Nucleus accumbens (tissue), 56 donors: ENCODE results near the gene DYRK1B.
"Not testable (repeated sequence)": the region's sequence is repeated elsewhere in the genome, so short reads cannot be mapped to it uniquely, and the experiment has no call there.

Source experiments
- DNase-seq, 56 donors: peaks; one replicate each; lab custom pipeline; 2025; lab: John Stamatoyannopoulos, UW

The DYRK1B gene

DNA sequence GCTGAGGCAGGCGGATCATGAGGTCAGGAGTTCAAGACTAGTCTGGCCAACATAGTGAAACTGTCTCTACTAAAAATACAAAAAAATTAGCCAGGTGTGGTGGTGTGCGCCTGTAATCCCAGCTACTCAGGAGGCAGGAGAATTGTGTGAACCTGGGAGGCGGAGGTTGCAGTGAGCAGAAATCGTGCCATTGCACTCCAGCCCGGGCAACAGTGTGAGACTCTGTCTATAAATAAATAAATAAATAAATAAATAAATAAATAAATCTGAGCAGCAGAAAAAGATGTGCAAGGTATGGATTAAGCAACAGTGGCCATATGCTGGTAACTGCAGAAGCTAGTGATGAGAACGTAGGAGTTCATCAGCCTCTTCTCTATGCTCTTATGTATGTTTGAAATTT is 19.9 kb downstream of the DYRK1B start:
- not testable (repeated sequence) for DNase-seq

GRCh38 chr19:39813264-39813993 is 20.5 kb downstream of the DYRK1B start:
- DNase-seq = no peak

DNA sequence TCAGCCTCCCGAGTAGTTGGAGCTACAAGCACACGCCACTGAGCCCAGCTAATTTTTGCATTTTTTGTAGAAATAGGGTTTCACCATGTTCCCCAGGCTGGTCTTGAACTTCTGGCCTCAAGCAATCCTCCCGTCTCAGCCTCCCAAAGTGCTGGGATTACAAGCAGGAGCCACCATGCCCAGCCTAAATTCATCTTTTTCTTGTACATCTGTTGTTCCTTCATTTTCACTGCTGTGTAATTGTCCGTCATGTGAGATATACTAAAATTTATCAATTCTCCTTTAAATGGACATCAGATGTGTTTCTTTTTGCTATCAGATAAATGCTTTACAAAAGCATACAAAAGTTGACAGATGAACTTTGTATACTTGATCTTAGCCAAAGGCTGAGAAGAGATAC is 22.9 kb downstream of the DYRK1B start:
- DNase-seq = no peak

GRCh38 chr19:39810424-39810823 is 23.5 kb downstream of the DYRK1B start:
- DNase-seq = no peak

DNA sequence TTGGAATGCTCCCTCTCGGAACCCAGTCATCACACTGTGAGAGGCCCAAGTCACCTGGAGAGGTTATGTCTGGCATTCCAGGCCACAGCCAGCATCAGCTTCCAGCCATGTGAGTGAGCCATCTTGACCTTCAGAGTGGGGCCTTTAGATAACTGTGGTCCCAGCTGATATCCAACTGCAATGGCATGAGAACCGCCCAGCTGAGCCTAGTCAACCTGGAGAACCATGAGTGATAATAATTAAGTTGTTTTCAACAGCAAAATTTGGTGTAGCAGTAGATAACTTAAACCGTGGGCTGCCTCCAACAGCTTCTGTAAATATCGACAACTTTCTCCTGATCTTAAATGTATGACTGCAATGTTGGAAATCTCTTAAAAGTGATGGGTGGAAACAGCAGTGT is 24.6 kb downstream of the DYRK1B start:
- DNase-seq = no peak

DNA sequence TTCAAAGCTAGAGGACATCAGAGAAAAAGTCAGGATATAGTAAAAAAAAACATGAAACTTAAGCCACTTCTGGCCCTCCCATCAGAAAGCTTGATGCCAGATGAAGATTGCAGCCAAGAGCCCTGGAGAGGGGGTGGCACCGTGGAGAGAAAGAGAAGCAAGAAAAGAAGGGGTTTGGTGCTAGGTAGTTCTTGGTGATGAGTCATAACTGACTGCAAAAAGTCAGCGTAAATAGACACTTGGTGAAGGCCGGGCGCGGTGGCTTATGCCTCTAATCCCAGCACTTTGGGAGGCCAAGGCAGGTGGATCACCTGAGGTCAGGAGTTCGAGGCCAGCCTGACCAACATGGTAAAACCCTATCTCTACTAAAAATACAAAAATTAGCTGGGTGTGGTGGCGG is 25.3 kb downstream of the DYRK1B start:
- not testable (repeated sequence) for DNase-seq

DNA sequence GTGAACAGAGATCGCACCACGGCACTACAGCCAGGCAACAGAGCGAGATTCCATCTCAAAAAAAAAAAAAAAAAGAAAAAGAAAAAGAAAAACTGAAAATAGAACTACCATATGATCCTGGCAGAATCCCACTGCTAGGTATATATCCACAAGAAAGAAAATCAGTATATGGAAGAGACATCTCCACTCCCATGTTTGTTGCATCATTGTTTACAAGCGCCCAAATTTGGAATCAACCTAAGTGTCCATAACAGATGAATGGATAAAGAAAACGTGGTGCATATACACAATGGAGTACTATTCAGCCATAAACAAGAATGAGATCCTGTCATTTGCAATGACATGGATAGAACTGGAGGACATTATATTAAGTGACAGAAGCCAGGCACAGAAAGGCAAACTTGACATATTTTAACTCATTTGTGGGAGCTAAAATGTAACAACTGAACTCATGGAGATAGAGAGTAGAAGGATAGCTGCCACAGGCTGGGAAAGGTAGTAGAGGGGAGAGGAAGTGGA is 26.1 kb downstream of the DYRK1B start:
- DNase-seq = no peak

GRCh38 chr19:39805104-39805503 is 28.9 kb downstream of the DYRK1B start:
- DNase-seq = no peak

- DNase-seq = no peak
Observed at GRCh38 chr19:39802958-39803357, 31.0 kb downstream of the DYRK1B start.

- no peak for DNase-seq
Observed at GRCh38 chr19:39797083-39797482, 36.9 kb downstream of the DYRK1B start.

GRCh38 chr19:39796000-39796498 is 37.9 kb downstream of the DYRK1B start:
- DNase-seq = no peak

DNA sequence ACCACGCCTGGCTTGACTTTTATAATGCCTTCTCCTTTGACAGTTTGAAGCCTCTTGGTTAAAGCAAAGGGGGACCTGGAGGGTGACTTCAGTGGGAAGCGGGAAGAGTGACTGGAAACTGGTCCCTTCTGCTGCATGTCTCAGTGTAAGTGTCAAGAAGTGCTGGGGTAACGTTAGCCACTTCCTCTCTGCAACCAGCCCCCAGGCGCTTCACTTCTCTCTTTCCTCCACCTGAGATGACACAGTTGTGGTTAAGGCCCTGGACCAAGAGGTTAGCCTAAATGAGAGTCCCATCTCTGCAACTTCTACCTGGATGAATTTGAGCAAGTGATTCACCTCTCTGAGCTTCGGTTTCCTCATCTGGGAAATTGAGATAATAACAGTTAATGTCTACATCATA is 39.0 kb downstream of the DYRK1B start:
- no peak for DNase-seq

DNA sequence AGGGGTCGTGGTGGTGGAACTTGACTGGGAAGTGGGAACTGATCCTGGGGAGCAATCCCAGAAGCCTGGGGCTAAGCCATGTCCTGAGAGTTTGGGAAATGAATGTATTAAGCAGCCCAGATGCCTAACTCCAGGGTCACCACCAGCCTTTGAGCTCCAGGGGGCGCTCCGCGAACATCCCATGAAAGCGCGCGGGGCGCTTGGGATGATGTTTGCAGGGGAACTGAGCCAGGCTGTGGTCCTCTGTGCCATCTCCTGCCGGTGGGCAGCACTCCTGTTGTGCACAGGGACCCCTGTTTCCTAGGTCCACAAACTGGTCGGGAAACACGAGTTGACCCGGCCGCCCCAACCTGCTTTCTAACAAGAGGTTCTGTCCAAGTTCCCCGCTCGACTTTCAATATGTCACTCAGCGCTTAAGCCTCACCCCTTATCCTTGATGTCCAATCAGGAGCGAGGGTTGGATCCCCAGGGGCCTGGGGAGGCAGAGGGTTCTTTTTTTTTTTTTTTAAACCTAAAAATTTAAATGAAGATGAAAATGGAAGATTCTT is 40.9 kb downstream of the DYRK1B start:
- DNase-seq = peak in 52 of 56 donors; percentile 2 to 79 (median 50)

DNA sequence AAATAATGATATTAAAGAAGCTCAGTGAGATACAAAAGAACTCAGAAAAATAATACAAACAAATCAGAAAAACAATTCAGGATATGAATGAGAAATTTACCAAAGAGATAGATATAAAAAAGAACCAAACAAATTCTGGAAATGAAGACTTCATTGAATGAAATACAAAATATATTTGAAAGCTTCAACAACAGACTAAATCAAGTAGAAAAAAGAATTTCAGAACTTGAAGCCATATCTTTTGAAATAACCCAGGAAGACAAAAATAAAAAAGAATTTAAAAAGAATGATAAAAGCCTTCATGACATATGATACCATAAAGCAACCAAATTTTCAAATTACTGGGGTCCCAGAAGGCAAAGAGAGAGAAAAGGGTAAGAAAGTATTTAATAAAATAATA is 45.7 kb downstream of the DYRK1B start:
- DNase-seq = no peak

DNA sequence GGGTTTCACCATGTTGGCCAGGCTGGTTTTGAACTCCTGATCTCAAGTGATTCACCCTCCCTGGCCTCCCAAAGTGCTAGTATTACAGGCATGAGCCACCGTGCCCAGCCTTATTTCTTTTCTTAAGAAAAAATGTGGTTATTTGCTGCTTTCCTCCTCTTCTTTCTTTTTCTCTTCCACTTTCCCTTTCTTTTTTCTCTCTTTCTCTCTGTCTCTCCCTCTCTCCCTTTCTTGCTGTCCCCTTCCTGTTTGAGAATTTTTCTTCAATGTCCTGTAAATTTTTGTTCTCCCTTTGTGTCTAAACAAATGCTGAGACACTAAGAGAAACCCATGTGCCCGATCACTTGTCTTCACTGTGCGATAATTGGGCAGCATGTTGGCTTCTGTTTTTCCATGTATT is 53.1 kb downstream of the DYRK1B start:
- no peak for DNase-seq

- DNase-seq = no peak
Observed at GRCh38 chr19:39778763-39779162, 55.2 kb downstream of the DYRK1B start, which contains the start of gene LEUTX. TSS of gene LEUTX (plus strand) at chr19:39778854. CDS start at chr19:39778921, 67 bp downstream.
